Mesendoderm (in vitro differentiated cells): Measurements from ENCODE around the gene TMEM158.

Source experiments
- DNase-seq: peaks from one replicate; pipeline ENCODE4 v3.0.0; 2013
- H2AK5ac ChIP-seq: 2 replicates; pipeline ENCODE4 v1.6.1; 2013; ENCODE audit warnings: low read length, inconsistent platforms
- H2BK120ac ChIP-seq: 2 replicates; pipeline ENCODE4 v1.6.1; 2013; ENCODE audit warnings: low read depth, mild to moderate bottlenecking, low read length, moderate library complexity, mixed read lengths
- H2BK15ac ChIP-seq: replicated peaks from 2 replicates; pipeline ENCODE4 v1.6.1; 2013; ENCODE audit warnings: low read depth, mild to moderate bottlenecking, moderate library complexity
- H2BK5ac ChIP-seq: 2 replicates; pipeline ENCODE4 v1.6.1; 2013; ENCODE audit warnings: low read length, inconsistent platforms
- H3K18ac ChIP-seq: 2 replicates; pipeline ENCODE4 v1.6.1; 2013; ENCODE audit warnings: mild to moderate bottlenecking, low read length, mixed read lengths
- H3K23ac ChIP-seq: one replicate; pipeline ENCODE4 v1.6.1; 2013; ENCODE audit warnings: low read length
- H3K27ac ChIP-seq: 2 replicates; pipeline ENCODE4 v1.5.1; 2013; ENCODE audit warnings: low read depth, mild to moderate bottlenecking, inconsistent platforms, low read length, moderate library complexity
- H3K27me3 ChIP-seq: 2 replicates; pipeline ENCODE4 v1.6.1; 2013; ENCODE audit warnings: low read length, control low read depth, mild to moderate bottlenecking, inconsistent platforms; ENCODE audit not compliant: insufficient read depth, poor library complexity
- H3K36me3 ChIP-seq: 2 replicates; pipeline ENCODE4 v1.6.1; 2013; ENCODE audit warnings: low read length, inconsistent platforms; ENCODE audit not compliant: control insufficient read depth, insufficient read depth
- H3K4ac ChIP-seq: one replicate; pipeline ENCODE4 v1.6.1; 2013; ENCODE audit warnings: low read depth, mild to moderate bottlenecking, low read length, moderate library complexity
- H3K4me1 ChIP-seq: 2 replicates; pipeline ENCODE4 v1.6.1; 2013; ENCODE audit warnings: low read depth, low read length, inconsistent platforms; ENCODE audit not compliant: control insufficient read depth
- H3K4me2 ChIP-seq: 2 replicates; pipeline ENCODE4 v1.6.1; 2013; ENCODE audit warnings: low read length
- H3K4me3 ChIP-seq: 2 replicates; pipeline ENCODE4 v1.5.1; 2013; ENCODE audit warnings: mild to moderate bottlenecking, low read length
- H3K56ac ChIP-seq: one replicate; pipeline ENCODE4 v1.6.1; 2013; ENCODE audit warnings: low read length
- H3K79me1 ChIP-seq: 2 replicates; pipeline ENCODE4 v1.6.1; 2013; ENCODE audit warnings: low read length, inconsistent platforms
- H3K79me2 ChIP-seq: 2 replicates; pipeline ENCODE4 v1.6.1; 2013; ENCODE audit warnings: mild to moderate bottlenecking, low read length; ENCODE audit not compliant: control insufficient read depth, insufficient read depth
- H3K9ac ChIP-seq: 2 replicates; pipeline ENCODE4 v1.6.1; 2013; ENCODE audit warnings: low read length, inconsistent platforms
- H4K5ac ChIP-seq: one replicate; pipeline ENCODE4 v1.6.1; 2013; ENCODE audit warnings: low read length
- H4K8ac ChIP-seq: one replicate; pipeline ENCODE4 v1.6.1; 2013; ENCODE audit warnings: low read depth, mild to moderate bottlenecking, control low read depth, low read length, moderate library complexity
- WGBS: extraction: QIAGEN DNeasy Blood & Tissue Kit; methylation state at CpG from one replicate; pipeline ENCODE4 v1.1.7; 2013; ENCODE audit warnings: low lambda C conversion rate, missing lambda C conversion rate; ENCODE audit not compliant: insufficient coverage; ENCODE audit errors: extremely low coverage; 5-methylcytosine and 5-hydroxymethylcytosine counted together

TMEM158 gene

DNA sequence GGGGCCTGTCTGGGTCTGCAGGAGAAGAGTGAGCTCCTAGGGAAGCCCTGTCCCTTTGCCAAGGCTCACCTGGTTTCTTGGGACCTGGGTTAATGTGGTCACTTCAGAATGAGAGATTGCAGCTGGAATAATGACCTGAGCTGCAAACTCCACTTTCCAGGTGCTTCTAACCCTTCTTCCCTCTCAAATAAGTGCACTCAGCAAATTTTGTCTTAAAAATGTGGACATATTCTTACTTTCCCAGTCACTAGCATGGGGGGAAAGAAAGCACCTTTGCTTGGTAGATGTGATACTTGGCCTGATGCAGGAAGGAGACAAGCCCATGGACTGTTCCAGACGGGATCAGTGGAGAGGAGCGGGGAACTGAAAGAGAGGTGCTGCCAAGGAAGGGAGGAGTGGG, 41.0 kb downstream of the TMEM158 start:
- no peak overlapping the region for H3K4me3 ChIP-seq

DNA sequence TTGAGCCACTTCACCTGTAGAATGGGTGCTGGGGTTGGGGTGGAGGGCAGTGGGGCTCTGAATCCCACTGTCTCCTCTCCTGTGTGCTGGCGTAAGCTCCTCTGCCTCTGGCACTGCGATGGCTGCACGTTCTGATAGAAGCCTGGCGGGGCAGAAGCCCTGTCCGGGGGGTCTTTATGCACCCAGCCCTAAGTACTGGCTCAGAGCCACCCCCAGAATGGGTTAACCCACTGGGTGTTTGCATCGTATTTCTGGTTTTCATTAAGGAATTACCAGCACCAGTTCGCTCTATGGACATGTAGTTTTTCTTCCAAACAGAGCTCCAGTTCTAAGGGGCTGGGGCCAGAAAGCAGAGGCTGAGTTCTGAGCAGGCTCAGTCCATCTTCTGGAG, 42.2 kb downstream of the TMEM158 start:
- Histone ChIP-seq H3K4me3 (no peak overlapping the region), H2BK15ac (peak overlapping the region; percentile 15), H3K36me3 (no peaks in the 10 kb centered on the region), H3K79me1 (no peaks in the 10 kb centered on the region), H3K23ac (no peak overlapping the region), H3K4me1 (peaks cover 6% of the 10 kb centered on the region), H2BK5ac (no peak overlapping the region), H3K27ac (no peak overlapping the region), H3K4ac (peak overlapping the region; percentile 77), H2BK120ac (peak overlapping the region; percentile 29), H4K8ac (no peak overlapping the region), H3K4me2 (no peak overlapping the region), H4K5ac (no peak overlapping the region), H3K18ac (peak overlapping the region; percentile 35), H2AK5ac (no peak overlapping the region), H3K9ac (no peak overlapping the region), H3K27me3 (no peaks in the 10 kb centered on the region), H3K79me2 (no peaks in the 10 kb centered on the region), H3K56ac (no peak overlapping the region)
- DNase-seq, result no peak
- no CpG with 5 or more reads among the region's 7 CpGs for WGBS

More for the DNA sequence above, 41.0 kb downstream of the TMEM158 start:
- no peak overlapping the region for H2AK5ac ChIP-seq
- no peaks in the 10 kb centered on the region for H3K79me2 ChIP-seq
- no peaks in the 10 kb centered on the region for H3K79me1 ChIP-seq
- DNase-seq, result no peak
- H3K18ac ChIP-seq, result no peak overlapping the region
- H3K36me3 ChIP-seq, result no peaks in the 10 kb centered on the region
- H3K23ac ChIP-seq, result no peak overlapping the region
- no CpG with 5 or more reads among the region's 2 CpGs for WGBS
- H3K27ac ChIP-seq, result no peak overlapping the region
- H3K4me2 ChIP-seq, result no peak overlapping the region
- no peak overlapping the region for H2BK5ac ChIP-seq
- H4K8ac ChIP-seq, result no peak overlapping the region
- H3K9ac ChIP-seq, result no peak overlapping the region
- H4K5ac ChIP-seq, result no peak overlapping the region
- H3K4ac ChIP-seq, result no peak overlapping the region
- H3K4me1 ChIP-seq, result peaks cover 6% of the 10 kb centered on the region
- no peak overlapping the region for H2BK15ac ChIP-seq
- H3K27me3 ChIP-seq, result no peaks in the 10 kb centered on the region
- H3K56ac ChIP-seq, result no peak overlapping the region
- no peak overlapping the region for H2BK120ac ChIP-seq

DNA sequence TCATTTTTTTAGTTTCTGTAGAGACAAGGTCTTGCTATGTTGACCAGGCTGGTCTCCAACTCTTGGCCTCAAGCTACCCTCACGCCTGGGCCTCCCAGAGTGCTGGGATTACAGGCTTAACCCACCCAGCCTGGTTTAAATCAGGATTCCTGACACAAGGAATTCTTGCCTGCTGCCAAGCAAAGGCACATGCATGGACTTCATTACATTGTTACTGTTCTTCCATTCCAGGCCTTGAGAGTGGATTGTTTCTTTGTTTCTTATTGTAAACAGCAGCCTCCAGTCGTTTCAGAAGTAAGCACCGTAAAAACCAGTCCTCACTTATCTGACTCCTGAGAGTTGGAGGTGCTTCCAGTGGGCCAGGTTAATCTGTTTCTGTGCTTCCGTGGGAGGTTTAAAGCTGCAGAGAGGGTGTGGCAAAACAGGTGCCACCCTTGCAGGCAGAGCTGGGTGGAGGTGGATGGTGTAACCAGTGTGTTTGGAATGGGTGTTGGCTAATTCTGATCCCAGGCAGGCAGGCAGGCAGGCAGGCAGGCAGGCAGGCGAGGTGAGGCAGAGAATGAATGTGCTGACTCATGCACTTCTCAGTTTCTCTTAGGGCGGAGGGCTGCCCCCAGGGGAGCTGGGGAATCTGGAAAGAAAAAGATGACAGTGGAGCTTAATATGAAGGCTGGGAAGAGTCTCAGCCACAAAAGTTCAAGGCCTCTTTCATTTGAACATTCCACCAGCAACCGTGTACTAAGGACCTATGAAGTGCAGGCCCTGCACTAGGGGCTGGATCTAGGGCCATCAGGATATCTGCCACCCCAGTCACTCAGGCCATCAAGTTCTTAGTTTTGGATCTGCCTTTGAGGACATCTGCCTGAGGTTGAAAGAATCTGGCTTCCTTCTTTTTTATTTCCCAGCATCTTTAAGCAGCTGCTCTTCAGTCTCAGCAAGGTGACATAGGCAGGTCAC, 42.9 kb downstream of the TMEM158 start:
- Histone ChIP-seq H3K4me3 (no peak overlapping the region), H3K4me2 (no peak overlapping the region), H3K4ac (peak overlapping the region; percentile 77), H3K9ac (no peak overlapping the region), H3K4me1 (peaks cover 6% of the 10 kb centered on the region), H2BK5ac (peak overlapping the region; percentile 17), H3K18ac (peak overlapping the region; percentile 46), H4K5ac (no peak overlapping the region), H3K79me1 (no peaks in the 10 kb centered on the region), H3K27me3 (no peaks in the 10 kb centered on the region), H3K56ac (peak overlapping the region; percentile 83), H2BK15ac (no peak overlapping the region), H3K23ac (no peak overlapping the region), H3K36me3 (no peaks in the 10 kb centered on the region), H2AK5ac (no peak overlapping the region), H4K8ac (no peak overlapping the region), H3K27ac (no peak overlapping the region), H2BK120ac (peak overlapping the region; percentile 29), H3K79me2 (no peaks in the 10 kb centered on the region)
- WGBS, result no CpG with 5 or more reads among the region's 7 CpGs
- DNase-seq, result peak; percentile 83

DNA sequence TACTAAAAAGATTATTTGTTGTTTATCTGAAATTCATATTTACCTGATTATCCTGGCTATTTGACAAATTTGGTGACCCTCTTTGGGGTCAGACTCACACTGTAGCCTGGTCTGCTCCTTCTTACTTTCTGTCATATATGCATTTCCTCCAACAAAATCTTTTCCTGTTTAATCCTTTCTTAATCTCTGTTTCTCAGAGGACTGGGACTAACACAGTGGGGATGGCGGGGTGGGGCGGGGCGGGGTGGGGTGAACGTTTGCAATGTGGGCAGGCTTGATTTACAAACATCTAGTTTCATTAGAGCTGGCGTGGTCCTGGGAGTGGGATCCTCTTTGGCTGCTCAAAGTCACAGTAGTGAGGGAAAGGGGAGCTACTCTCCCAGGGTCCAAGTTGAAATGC, 44.6 kb downstream of the TMEM158 start:
- H3K18ac ChIP-seq, result no peak overlapping the region
- H3K79me2 ChIP-seq, result no peaks in the 10 kb centered on the region
- H3K27ac ChIP-seq, result no peak overlapping the region
- H3K79me1 ChIP-seq, result no peaks in the 10 kb centered on the region
- H3K36me3 ChIP-seq, result no peaks in the 10 kb centered on the region
- H3K9ac ChIP-seq, result no peak overlapping the region
- peaks cover 6% of the 10 kb centered on the region for H3K4me1 ChIP-seq
- no peak overlapping the region for H2BK5ac ChIP-seq
- H2AK5ac ChIP-seq, result no peak overlapping the region
- H3K4ac ChIP-seq, result no peak overlapping the region
- H2BK15ac ChIP-seq, result no peak overlapping the region
- no peak overlapping the region for H3K56ac ChIP-seq
- no peak overlapping the region for H4K5ac ChIP-seq
- WGBS, result no CpG with 5 or more reads among the region's 5 CpGs
- H4K8ac ChIP-seq, result no peak overlapping the region
- DNase-seq, result no peak
- H3K23ac ChIP-seq, result no peak overlapping the region
- H2BK120ac ChIP-seq, result no peak overlapping the region
- no peaks in the 10 kb centered on the region for H3K27me3 ChIP-seq
- no peak overlapping the region for H3K4me2 ChIP-seq
- H3K4me3 ChIP-seq, result no peak overlapping the region

DNA sequence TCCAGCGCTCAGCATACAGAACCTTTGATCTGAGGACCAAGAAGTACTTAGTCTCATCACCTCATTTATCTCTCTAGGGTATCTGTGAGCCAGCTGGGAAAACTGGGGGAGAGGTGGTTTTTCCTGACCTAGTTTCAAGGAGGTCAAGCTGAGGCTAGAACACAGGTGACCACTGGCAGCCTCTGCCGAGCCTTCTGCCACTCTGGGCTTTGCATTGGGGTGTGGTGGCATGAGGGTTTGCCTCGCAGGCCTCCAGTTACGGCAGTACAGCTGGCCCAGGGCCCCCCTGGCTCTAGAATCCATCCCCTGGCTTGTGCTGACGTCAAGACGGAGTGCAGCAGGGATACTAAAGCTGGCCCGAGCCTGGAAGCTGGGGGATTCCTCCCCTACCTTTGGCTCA, 45.2 kb downstream of the TMEM158 start:
- no peak overlapping the region for H2BK5ac ChIP-seq
- no peak overlapping the region for H3K4ac ChIP-seq
- no CpG with 5 or more reads among the region's 7 CpGs for WGBS
- H4K8ac ChIP-seq, result no peak overlapping the region
- no peak overlapping the region for H3K23ac ChIP-seq
- H3K27me3 ChIP-seq, result no peaks in the 10 kb centered on the region
- no peak overlapping the region for H3K9ac ChIP-seq
- H4K5ac ChIP-seq, result no peak overlapping the region
- no peaks in the 10 kb centered on the region for H3K36me3 ChIP-seq
- no peak overlapping the region for H3K4me2 ChIP-seq
- H3K79me2 ChIP-seq, result no peaks in the 10 kb centered on the region
- DNase-seq, result no peak
- no peak overlapping the region for H3K18ac ChIP-seq
- peak overlapping the region; percentile 22 for H3K56ac ChIP-seq
- no peak overlapping the region for H3K4me3 ChIP-seq
- H3K79me1 ChIP-seq, result no peaks in the 10 kb centered on the region
- no peak overlapping the region for H2BK120ac ChIP-seq
- H3K27ac ChIP-seq, result no peak overlapping the region
- H2BK15ac ChIP-seq, result no peak overlapping the region
- H2AK5ac ChIP-seq, result no peak overlapping the region
- H3K4me1 ChIP-seq, result peaks cover 6% of the 10 kb centered on the region
